NB4 (cell line): ENCODE results near the gene TMEM30A.

Source experiments
- CTCF ChIP-seq: IDR thresholded peaks from one replicate; pipeline ENCODE4 v1.5.1; 2012; ENCODE audit warnings: low read depth, low read length
- MAX ChIP-seq: IDR thresholded peaks from 2 replicates; pipeline ENCODE4 v1.6.1; 2011; ENCODE audit warnings: low read depth, low read length
- MYC ChIP-seq: IDR thresholded peaks from 2 replicates; pipeline ENCODE4 v1.6.1; 2011; ENCODE audit warnings: low read depth, low read length
- POLR2A ChIP-seq: IDR thresholded peaks from 2 replicates; pipeline ENCODE4 v1.6.1; 2011; ENCODE audit warnings: mild to moderate bottlenecking; ENCODE audit not compliant: insufficient read length; ENCODE audit errors: extremely low read depth

GRCh38 chr6:75296811-75297779, 12.5 kb upstream of the TMEM30A start:
- TF ChIP-seq CTCF (peak; percentile 52), MAX (no peak), POLR2A (no peak), MYC (no peak)
